Activated CD4-positive, alpha-beta T cell treated with anti-CD3 and anti-CD28 coated beads, Interleukin-2, Interleukin-6, amounts not matched to agents 100 ng/mL and 50 ng/mL, durations not matched to agents 16 hours and 8 hours (primary cell): ENCODE measurements around the gene SLIT3.

Source experiments
- DNase-seq: peaks from one replicate; pipeline ENCODE4 v3.0.0-alpha.2; 2020

SLIT3 gene

GRCh38 chr5:168714046-168714445 lies 586.9 kb downstream of the SLIT3 start:
- peak; percentile 16 for DNase-seq

- DNase-seq = no peak
Measured at GRCh38 chr5:168713051-168713450, 587.9 kb downstream of the SLIT3 start.

GRCh38 chr5:168712280-168712924 lies 588.5 kb downstream of the SLIT3 start:
- DNase-seq = peak; percentile 18

- no peak for DNase-seq
Measured at GRCh38 chr5:168710706-168711105, 590.2 kb downstream of the SLIT3 start.

- no peak for DNase-seq
Measured at GRCh38 chr5:168707716-168708695, 592.9 kb downstream of the SLIT3 start.

GRCh38 chr5:168706655-168707069 lies 594.3 kb downstream of the SLIT3 start:
- peak; percentile 55 for DNase-seq

- no peak for DNase-seq
Measured at GRCh38 chr5:168705321-168705720, 595.6 kb downstream of the SLIT3 start.

GRCh38 chr5:168702511-168702910 lies 598.4 kb downstream of the SLIT3 start:
- no peak for DNase-seq

GRCh38 chr5:168701641-168702040 lies 599.3 kb downstream of the SLIT3 start:
- no peak for DNase-seq

GRCh38 chr5:168699002-168699401 lies 601.9 kb downstream of the SLIT3 start:
- DNase-seq = no peak

GRCh38 chr5:168697034-168697720 lies 603.8 kb downstream of the SLIT3 start:
- DNase-seq = no peak

- no peak for DNase-seq
Measured at GRCh38 chr5:168696611-168697010, 604.3 kb downstream of the SLIT3 start.

- DNase-seq = no peak
Measured at GRCh38 chr5:168695301-168695835, 605.6 kb downstream of the SLIT3 start.

- no peak for DNase-seq
Measured at GRCh38 chr5:168694289-168694688, 606.6 kb downstream of the SLIT3 start.

- no peak for DNase-seq
Measured at GRCh38 chr5:168693883-168694282, 607.1 kb downstream of the SLIT3 start.

- DNase-seq = no peak
Measured at GRCh38 chr5:168693297-168693696, 607.6 kb downstream of the SLIT3 start.

- no peak for DNase-seq
Measured at GRCh38 chr5:168691891-168692290, 609.0 kb downstream of the SLIT3 start.

GRCh38 chr5:168689260-168689659 lies 611.7 kb downstream of the SLIT3 start:
- no peak for DNase-seq

GRCh38 chr5:168686837-168687236 lies 614.1 kb downstream of the SLIT3 start:
- no peak for DNase-seq

GRCh38 chr5:168685566-168685965 lies 615.4 kb downstream of the SLIT3 start:
- DNase-seq = no peak

- no peak for DNase-seq
Measured at GRCh38 chr5:168683927-168684295, 617.0 kb downstream of the SLIT3 start.

GRCh38 chr5:168683247-168683926 lies 617.6 kb downstream of the SLIT3 start:
- peak; percentile 46 for DNase-seq
